NCI-H1092 treated with DMSO at 0.1 percent for 48 hours (cell line): ENCODE results near the gene UQCRQ.
A peak's percentile ranks its signal among the peaks of the same experiment; 100 is the strongest.

ENCODE experiments used
- DNase-seq: peaks from one replicate; lab custom pipeline; 2025; lab: John Stamatoyannopoulos, UW

The UQCRQ gene

DNA sequence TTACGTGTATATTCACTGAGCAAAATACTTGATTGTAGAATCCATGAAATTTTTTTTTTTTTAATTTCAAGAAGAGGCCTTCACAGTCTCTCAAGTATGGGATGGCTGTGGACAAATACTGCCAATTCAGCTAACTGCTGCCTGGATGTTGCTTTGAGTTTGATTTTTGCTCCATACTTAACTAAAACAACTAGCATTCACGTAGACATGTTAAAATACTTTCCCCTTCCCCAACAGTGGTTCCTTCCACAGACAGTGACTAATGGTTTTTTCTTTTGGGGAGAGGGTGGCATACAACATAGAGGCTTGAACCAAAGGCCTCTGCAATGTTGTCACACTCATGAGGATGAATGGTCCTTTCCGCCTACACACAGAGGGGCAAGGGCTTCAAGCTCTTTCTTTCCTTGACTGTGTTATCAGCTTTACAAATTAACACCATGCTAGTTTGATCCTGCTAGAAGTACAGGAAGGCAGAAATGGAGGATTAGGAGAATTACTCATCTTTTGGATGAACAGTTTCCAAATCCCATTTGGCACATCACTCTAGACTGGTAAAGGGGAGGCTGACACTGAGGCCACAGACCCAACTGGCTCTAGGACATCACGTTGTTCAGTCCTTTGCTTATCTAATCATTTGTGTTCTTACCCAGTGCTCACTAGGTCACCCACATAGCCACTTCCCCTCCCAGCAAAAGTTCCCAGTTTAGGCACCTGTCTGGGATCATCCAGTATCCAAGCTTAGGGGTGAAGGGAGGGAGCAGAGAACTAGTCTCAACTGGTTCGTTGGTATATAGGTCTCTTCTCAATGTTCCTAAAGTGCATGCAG is 5.2 kb downstream of the UQCRQ start:
- no peak for DNase-seq

GRCh38 chr5:132872788-132873118 is 6.3 kb downstream of the UQCRQ start:
- DNase-seq, result no peak

DNA sequence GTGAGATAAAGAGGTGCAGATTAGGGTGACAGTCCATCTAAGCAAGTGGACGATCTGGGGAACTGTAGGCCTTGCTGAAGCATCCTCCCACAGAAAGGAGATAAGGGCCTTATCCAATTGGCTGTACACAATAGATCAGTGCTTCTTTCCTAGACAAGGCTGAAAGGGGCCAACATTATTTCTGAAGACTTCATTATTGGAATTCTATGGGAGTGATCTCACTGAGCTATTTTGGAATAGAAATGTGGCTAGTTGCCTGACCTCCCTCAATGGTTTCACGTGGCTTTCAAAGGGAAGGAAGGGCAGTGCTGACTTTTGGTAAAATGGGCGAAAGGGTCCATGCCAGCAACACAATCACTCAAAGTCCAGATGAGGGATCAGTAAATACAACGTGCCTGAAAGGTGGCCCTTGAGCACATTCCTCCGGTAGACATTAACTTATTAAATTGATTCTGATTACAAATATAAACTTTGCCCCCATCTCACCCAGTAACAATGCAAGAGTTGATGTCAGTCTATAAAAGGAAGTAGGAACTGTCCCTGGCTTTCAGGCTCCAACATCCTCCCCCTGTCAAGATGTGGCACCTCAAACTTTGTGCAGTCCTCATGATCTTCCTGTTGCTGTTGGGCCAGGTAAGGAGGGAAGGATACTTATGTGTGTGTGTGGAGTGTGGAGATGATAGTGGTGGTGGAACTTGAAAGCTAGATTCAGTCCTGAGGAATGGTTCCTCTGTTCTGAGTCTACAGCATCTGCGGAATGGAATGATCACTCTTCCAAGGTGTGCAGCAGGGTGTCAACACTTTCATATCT is 6.9 kb downstream of the UQCRQ start, which contains the start of gene LEAP2:
Gene LEAP2, plus strand, starts transcription at position 550 of the 811 bp plus-strand sequence. Its CDS starts 27 bp downstream, at position 577.
- no peak for DNase-seq

DNA sequence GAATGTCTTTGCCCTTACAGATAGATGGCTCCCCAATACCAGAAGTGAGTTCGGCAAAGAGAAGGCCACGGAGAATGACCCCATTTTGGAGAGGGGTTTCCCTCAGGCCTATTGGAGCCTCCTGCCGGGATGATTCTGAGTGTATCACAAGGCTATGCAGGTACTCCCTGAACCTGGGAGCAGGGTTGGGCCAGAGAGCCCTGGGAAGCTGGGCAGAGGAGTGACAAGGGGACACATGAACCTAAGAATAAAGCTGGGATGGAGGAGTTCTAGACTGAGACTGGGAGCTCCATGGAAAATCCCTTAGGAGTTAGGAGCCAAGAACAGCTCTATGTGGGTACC is 7.5 kb downstream of the UQCRQ start:
- no peak for DNase-seq

DNA sequence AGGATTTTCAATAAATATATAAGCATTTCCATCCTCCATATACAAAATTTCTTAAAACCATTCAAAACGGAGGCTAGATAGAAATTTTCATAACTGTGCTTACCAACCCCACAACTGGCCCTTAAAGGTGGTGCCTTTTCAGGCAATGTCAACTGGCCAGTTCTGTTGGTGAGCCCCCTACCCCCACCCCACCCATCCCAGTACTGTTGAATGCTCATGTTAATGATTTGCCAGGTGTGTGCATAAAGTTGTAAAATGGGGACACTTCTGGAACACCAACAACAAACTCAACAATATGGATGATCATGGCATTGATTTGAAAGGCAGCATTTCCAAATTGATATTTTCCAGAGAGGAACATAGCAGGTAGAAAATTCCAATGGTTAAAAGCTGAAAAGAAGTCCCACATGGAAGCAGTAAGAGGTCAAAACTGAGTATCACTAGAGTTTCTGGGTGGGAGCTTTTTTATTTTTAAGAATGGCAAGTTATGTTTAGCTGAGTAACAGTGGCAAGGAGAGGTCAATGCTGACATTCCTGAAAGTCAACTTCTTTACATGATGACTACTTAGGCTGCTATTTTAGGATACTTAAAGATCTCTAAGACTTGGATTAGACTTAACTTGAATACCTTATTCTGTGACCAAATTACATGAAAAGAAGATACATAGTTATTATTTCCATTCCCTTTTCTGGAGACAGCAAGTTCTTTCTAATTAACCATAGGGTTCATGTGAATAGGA is 9.7 kb downstream of the UQCRQ start:
- DNase-seq, result no peak

DNA sequence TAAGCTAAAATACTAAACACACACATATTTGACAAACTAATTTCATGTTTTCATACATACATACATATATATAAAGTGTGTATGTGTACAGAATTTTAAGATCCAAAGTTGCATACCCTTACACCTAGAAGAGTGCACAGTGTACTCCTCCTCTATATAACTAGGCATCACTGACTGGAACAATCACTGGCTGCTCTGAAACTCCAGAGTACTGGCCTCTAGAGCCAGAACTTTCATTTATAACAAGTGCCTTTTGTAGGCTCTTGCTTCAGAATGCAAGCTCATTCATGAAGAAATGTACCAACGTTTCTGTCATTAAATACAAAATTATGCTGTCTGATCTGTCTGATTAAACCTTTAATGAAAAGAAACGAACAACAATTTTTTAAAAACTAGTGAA is 11.0 kb downstream of the UQCRQ start:
- no peak for DNase-seq

- no peak for DNase-seq
Observed at GRCh38 chr5:132877938-132878337, 11.5 kb downstream of the UQCRQ start.

DNA sequence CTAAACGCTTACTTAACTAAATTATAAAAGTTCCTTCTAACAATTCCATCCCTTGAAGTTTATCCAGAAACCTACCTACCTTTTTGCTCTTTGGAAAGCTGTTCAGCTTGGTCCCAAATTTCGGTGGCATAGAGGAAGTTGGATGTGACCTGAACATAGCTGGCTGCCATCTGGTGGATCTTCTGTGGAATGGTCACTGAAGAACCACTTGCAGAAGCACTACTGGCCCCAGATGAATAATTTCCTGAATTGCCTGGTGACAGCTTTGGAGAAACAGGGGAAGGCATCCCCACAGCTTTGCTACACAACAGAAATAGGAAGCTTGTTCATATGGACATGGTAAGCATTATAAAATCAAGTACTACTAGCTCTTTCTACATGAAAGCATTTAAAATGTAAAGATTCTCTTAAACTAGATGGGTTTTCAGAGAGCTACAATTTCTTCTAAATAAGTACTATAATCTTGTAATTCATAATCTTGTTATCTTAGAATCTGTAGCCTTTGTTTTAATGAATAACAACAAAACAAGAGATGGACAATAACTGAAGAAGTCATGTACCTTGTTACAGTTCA is 16.9 kb downstream of the UQCRQ start:
- DNase-seq, result peak; percentile 35

- no peak for DNase-seq
Observed at GRCh38 chr5:132884548-132884947, 18.1 kb downstream of the UQCRQ start.

GRCh38 chr5:132886064-132886823 is 19.8 kb downstream of the UQCRQ start:
- no peak for DNase-seq

DNA sequence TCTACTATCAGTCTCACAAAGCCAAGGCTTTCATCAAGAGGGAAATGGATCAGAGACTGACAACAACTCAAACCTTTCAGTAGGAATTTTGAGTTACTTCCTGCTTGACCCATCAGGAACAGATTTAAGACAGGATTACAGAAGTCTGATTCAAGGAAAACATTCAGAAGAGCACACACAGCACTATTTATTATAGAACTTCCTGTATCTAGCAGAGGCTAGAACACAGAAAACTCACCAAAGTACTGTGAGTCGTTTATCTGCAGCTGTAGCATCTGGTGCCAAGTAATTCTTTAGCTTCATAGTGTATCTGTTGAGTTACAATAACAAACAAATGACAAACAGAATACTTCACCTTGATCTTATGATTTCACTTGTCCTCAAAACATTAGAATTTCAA is 20.8 kb downstream of the UQCRQ start:
- DNase-seq, result no peak

DNA sequence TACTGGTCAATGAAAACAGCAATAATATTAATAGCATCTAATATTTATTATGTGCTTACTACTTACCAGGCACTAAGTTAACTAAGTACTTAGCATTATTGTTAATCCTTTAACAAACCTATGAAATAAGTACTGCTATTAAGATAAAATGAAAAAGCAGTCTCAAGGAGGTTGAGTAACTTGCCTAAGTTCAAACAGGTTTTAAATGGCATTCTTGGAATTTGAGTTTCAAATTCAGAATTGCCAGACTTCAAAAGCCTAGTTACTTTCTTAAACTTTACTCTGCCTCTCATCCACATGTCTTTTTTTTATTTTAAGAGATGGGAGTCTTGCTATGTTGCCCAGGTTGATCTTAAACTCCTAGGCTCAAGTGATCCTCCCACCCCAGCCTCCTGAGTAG is 23.1 kb downstream of the UQCRQ start:
- DNase-seq, result no peak

DNA sequence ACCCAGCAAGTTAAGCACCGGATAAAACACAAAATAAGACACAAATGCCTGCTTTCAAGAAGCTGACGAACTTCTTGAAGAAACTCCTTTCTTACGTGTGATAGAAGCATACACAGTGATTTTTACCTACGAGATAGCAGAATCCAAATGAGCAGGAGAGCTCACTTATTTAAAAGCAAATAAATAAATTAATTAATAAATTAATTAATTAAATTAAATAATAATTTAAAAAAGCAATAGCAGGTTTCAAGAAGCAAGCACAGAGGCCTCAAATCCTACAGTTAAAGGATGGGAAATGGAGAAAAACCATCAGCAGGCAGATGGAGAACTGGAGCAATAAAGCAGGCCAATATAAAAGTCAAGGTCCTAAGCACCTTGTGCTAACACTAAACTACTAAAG is 24.4 kb downstream of the UQCRQ start:
- no peak for DNase-seq

DNA sequence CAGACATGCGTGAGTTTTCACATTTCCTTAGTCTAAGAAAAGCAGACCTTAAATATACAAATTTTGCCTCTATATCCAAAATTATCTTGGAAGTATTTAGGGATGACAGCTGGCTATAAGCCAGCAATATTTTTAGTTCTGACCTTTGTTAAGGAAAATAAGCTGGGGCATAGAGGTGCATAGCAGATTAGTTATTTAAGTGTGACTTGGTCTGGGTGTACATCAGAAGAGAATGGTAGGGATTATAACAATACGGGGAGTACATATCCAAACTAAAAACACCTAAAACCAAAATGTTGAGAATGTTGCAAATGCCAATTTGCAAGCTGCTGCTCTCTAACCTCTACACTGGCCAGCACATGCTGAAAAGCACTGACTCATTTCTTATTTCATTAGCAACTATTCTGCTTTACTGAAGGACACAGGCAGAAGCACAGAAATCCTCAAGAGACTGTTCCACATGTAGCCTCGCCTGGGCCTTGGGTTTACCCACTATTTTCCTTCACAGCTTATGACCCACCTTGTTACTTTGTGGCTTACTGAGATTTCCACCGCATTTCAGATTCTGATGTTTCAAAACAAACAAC is 29.4 kb downstream of the UQCRQ start:
- DNase-seq, result no peak

GRCh38 chr5:132896685-132897084 is 30.2 kb downstream of the UQCRQ start:
- DNase-seq, result no peak

GRCh38 chr5:132898094-132898493 is 31.7 kb downstream of the UQCRQ start:
- no peak for DNase-seq

DNA sequence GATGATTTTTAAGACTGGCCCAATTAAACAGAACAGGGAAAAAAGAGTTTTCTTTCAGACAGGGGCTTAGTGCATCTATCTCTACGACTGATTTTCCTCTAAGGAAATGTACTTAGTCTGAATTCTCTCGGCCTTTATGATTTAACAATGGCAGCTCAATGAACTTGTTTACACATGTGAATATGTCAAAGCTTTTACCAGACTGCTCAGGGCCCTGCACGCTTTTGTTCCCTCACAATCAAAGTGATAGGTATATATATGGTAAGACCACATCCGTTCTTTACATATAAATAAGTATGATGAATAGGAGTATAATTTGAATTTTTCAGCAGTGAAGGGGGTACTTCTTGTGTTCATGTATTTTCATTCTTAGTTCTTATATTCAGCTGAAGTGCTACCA is 34.6 kb downstream of the UQCRQ start:
- no peak for DNase-seq

DNA sequence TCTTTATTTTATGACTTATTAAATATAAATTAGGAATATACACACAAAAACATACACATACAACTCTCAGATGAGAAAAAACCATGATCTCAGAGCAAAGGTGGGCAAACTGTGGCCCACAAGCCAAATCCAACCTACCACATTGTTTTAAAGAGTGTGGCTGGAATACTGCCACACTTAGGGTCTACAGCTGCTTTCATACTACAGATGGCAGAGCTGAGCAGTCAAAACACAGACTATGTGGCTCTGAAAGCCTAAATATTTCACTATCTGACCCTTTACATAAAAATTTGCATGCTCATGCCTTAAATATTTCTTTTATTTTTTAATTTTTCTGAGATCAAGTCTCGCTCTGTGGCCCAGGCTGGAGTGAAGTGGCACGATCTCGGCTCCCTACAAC is 35.3 kb downstream of the UQCRQ start:
- no peak for DNase-seq

DNA sequence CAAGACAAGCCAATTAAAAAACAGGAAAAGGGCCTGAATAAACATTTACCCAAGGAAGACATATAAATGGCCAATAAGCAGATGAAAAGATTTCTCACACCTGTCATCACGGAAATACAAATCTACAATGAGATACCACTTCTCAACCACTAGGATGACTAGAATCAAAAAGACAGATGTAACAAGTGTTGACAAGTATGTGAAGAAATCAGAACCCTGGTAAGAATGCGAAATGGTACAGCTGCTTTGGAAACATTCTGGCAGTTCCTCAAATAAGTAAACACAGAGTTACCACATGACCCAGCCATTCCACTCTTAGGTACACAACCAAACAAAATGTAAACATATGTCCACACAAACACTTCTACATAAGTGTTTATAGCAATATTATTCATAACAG is 39.5 kb downstream of the UQCRQ start:
- peak; percentile 9 for DNase-seq

GRCh38 chr5:132907161-132907560 is 40.7 kb downstream of the UQCRQ start:
- no peak for DNase-seq

- no peak for DNase-seq
Observed at GRCh38 chr5:132909702-132910101, 43.3 kb downstream of the UQCRQ start.
